Psoas muscle (tissue), 8 donors: ENCODE measurements around the gene PSMD7. TPM values are rescaled to one million over a fixed set of nuclear protein-coding genes. Genes with fewer than 3 reads are reported as not detected.
"Not testable (repeated sequence)": the region's sequence is repeated elsewhere in the genome, so short reads cannot be mapped to it uniquely, and the experiment has no call there.

Experiments
- ATAC-seq, 4 donors: fragments of 200-7000 bp; cut with Tn5 transposase; one replicate each; pipeline ENCODE4 v1.9.1; 2020; ENCODE audit warnings: moderate library complexity in 3 of 4, mild to moderate bottlenecking in 2 of 4
- DNase-seq, 2 donors: peaks; one replicate each; pipeline ENCODE4 v3.0.0-alpha.2; 2020
- H3K27ac ChIP-seq: fragments of 200-600 bp; one replicate; pipeline ENCODE4 v1.8.0; 2022
- H3K27me3 ChIP-seq, 3 donors: fragments of 200-600 bp in 1 of 3; one replicate each; pipeline versions ENCODE4 v1.6.1 to v1.8.0; 2013 to 2022; ENCODE audit warnings: low read length in 2 of 3, mild to moderate bottlenecking in 2 of 3, moderate library complexity in 1 of 3; ENCODE audit not compliant: insufficient read depth in 3 of 3
- H3K36me3 ChIP-seq, 2 donors: fragments of 200-600 bp in 1 of 2; one replicate each; pipeline versions ENCODE4 v1.6.1 to v1.8.0; 2013 to 2022; ENCODE audit warnings: low read depth in 1 of 2, mild to moderate bottlenecking in 1 of 2, moderate library complexity in 1 of 2; ENCODE audit not compliant: insufficient read depth in 1 of 2
- H3K4me1 ChIP-seq: fragments of 200-600 bp; one replicate; pipeline ENCODE4 v1.8.0; 2022
- H3K4me3 ChIP-seq: fragments of 200-600 bp; one replicate; pipeline ENCODE4 v1.8.0; 2022; ENCODE audit warnings: mild to moderate bottlenecking
- H3K9me3 ChIP-seq: fragments of 200-600 bp; one replicate; pipeline ENCODE4 v1.8.0; 2022
- CTCF ChIP-seq: fragments of 200-600 bp; IDR thresholded peaks from one replicate; pipeline ENCODE4 v1.8.0; 2022; ENCODE audit warnings: antibody characterized with exemption
- WGBS, 3 donors: extraction: QIAGEN DNeasy Blood & Tissue Kit; methylation state at CpG; one replicate each; pipeline versions ENCODE4 v1.1.6 to v1.1.7; 2013; 5-methylcytosine and 5-hydroxymethylcytosine counted together
- intact Hi-C, 2 donors: fragments of 100-400 bp; cut with DNase I; formaldehyde crosslinking; loops; one replicate each; pipeline versions ENCODE4 v1.11.0 to v1.14.2; 2022
- polyA plus RNA-seq, 3 donors: library from polyadenylated mRNA; stranded (reverse); fragments of 200-250 nt; gene quantifications; one replicate each; pipeline ENCODE4 v1.2.3, GENCODE V29; 2013
- total RNA-seq, 4 donors: library from RNA; stranded (reverse); fragmentation: NEBNext Ultra II Directional in 2 of 4; extraction: Animal tissue kit (Norgen Biotek cat#: 25700) in 2 of 4; gene quantifications; one replicate each; pipeline versions ENCODE4 v1.2.1 to v1.2.4, GENCODE V29; 2021 to 2023
- donor health status: healthy with polysubstance abuse.
- donor health status: DM: no; HTN: no; CAD: no; lungs with moderate emphysema.
- donor health status: Bipolar disorder and iron deficiency.
- donor health status: healthy.
- donor health status: DM: yes; HTN: yes; CAD: no.
- donor health status: DM: no; HTN: no; CAD: no.
- donor health status: DM: no; HTN: no; CAD: no.
- donor health status: DM: yes; HTN: yes; CAD: no.

Gene PSMD7
- total and polyA plus RNA-seq, 7 donors = 122 to 230 (median 201) TPM

GRCh38 chr16:74322301-74322710 lies 25.7 kb downstream of the PSMD7 start:
- no peaks in the 10 kb centered on the region for H3K27me3 ChIP-seq
- H3K36me3 ChIP-seq = peaks cover 2 to 27% of the 10 kb centered on the region in 2 donors
- no peaks in the 10 kb centered on the region for H3K9me3 ChIP-seq
- H3K27ac ChIP-seq = peak overlapping the region; percentile 11
- DNase-seq (no peak), ATAC-seq (peak; percentile 14 to 37 (median 26))
- no peak for TF ChIP-seq CTCF
- no peak overlapping the region for H3K4me3 ChIP-seq
- 67 to 75% (median 75%) methylated on average over 7 of the region's 7 CpGs for WGBS, 3 donors
- intact Hi-C loops = no loop called here
- peaks cover 10% of the 10 kb centered on the region for H3K4me1 ChIP-seq

DNA sequence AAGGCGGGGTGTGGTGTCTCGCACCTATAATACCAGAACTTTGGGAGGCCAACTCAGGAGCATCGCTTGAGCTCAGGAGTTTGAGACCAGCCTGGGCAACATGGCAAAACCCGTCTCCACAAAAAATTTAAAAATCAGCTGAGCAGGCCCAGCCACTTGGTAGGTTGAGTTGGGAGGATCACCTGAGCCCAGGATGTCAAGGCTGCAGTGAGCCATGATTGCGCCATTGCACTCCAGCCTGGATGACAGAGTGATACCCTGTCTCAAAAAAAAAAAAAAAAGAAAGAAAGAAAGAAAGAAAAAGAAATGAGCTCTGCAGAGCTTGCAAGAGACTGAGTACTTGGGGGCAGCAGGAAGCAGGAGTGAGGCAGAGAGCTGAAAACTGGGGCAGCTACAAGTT lies 28.2 kb downstream of the PSMD7 start:
- H3K27me3 ChIP-seq, intact Hi-C loops, H3K9me3 ChIP-seq, H3K4me1 ChIP-seq, H3K27ac ChIP-seq, H3K4me3 ChIP-seq, ATAC-seq, DNase-seq: not testable (repeated sequence)
- H3K36me3 ChIP-seq = peaks cover 5 to 40% of the 10 kb centered on the region in 2 donors
- 94 to 99% (median 97%) methylated on average over 5 of the region's 5 CpGs for WGBS, 3 donors

DNA sequence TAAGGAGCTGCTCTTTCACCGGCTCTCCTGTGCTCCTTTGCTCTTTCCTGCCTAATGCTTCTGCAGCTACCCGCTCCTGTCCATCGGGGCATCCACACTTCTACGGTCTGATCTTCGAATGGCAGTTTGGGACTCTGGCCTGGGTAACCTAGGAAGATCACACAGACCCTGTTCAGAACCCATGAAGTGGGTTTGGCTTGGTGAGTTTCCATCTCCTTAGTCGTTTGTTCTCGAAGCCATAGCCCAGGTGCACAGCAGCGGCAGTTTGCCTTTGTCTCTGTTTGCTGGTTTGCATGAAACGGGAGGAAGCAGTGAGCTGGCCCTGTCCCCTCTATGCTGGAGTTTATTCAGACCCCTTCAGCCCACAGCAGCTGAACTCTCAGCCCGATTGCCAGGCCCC lies 29.0 kb downstream of the PSMD7 start:
- no peak overlapping the region for H3K4me3 ChIP-seq
- no peaks in the 10 kb centered on the region for H3K9me3 ChIP-seq
- intact Hi-C loops = no loop called here
- 87 to 92% (median 89%) methylated on average over 10 of the region's 10 CpGs for WGBS, 3 donors
- H3K36me3 ChIP-seq = peaks cover 5 to 49% of the 10 kb centered on the region in 2 donors
- peaks cover 8% of the 10 kb centered on the region for H3K4me1 ChIP-seq
- H3K27me3 ChIP-seq = no peaks in the 10 kb centered on the region
- H3K27ac ChIP-seq = no peak overlapping the region
- ATAC-seq = no peak
- no peak for DNase-seq
- no peak for TF ChIP-seq CTCF

- H3K4me1 ChIP-seq, ATAC-seq, H3K27me3 ChIP-seq, H3K27ac ChIP-seq, intact Hi-C loops, DNase-seq, H3K9me3 ChIP-seq, H3K4me3 ChIP-seq: not testable (repeated sequence)
- H3K36me3 ChIP-seq = peaks cover 5 to 75% of the 10 kb centered on the region in 2 donors
- 95 to 97% (median 96%) methylated on average over 7 to 9 of the region's 9 CpGs for WGBS, 3 donors
Observed at GRCh38 chr16:74328346-74328745, 31.7 kb downstream of the PSMD7 start.

GRCh38 chr16:74332469-74332868 lies 35.9 kb downstream of the PSMD7 start:
- H3K4me3 ChIP-seq, ATAC-seq, intact Hi-C loops, H3K27me3 ChIP-seq, H3K27ac ChIP-seq, H3K4me1 ChIP-seq, H3K9me3 ChIP-seq, DNase-seq: not testable (repeated sequence)
- 82 to 88% (median 87%) methylated on average over 8 of the region's 8 CpGs for WGBS, 3 donors
- H3K36me3 ChIP-seq = peaks cover 7 to 65% of the 10 kb centered on the region in 2 donors

- H3K4me3 ChIP-seq, H3K27ac ChIP-seq, H3K9me3 ChIP-seq, intact Hi-C loops, H3K4me1 ChIP-seq, ATAC-seq, DNase-seq, H3K27me3 ChIP-seq: not testable (repeated sequence)
- 96 to 100% (median 96%) methylated on average over 2 of the region's 3 CpGs for WGBS, 3 donors
- peaks cover 5 to 46% of the 10 kb centered on the region in 2 donors for H3K36me3 ChIP-seq
Observed at GRCh38 chr16:74337506-74337905, 40.9 kb downstream of the PSMD7 start.

DNA sequence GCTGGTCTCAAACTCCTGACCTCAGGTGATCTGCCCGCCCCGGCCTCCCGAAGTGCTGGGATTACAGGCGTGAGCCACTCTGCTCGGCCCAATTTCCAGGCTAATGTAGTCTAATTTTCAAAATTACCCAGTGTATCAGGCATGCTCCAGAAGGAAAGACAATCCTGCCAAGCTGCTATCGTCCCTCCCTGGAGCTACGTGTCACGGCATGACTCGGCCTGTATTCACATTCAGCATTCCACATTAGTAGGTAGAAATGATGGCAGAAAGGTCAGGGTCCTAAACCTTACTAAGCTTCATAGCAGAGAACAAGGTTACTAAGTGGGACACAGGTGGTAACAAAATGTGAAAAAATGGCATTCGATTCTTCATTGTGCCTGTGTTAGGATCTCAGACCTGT lies 42.6 kb downstream of the PSMD7 start:
- H3K9me3 ChIP-seq, intact Hi-C loops, ATAC-seq, H3K4me3 ChIP-seq, DNase-seq, H3K27ac ChIP-seq, H3K4me1 ChIP-seq, H3K27me3 ChIP-seq: not testable (repeated sequence)
- peaks cover 6 to 48% of the 10 kb centered on the region in 2 donors for H3K36me3 ChIP-seq
- 90 to 93% (median 91%) methylated on average over 10 of the region's 10 CpGs for WGBS, 3 donors

DNA sequence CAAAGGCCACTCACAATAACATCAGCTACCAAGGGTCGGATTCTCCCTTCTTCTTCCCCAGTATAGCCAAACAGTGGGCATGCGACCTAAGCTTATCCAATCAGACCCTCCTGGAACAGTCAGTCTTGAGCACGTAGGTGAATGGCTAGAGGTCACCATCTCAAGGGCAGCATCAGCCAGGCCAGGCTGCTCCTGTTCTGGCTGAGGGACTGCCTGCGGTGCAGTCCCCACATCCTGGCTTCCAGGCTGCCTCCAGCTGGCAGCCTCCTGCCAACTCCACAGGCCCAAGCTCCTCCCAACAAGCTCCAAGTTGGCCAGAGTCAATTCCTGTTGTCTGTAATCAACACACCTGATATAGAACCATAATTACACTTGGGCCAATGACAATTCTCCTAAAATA lies 56.4 kb downstream of the PSMD7 start:
- H3K4me3 ChIP-seq, intact Hi-C loops, H3K9me3 ChIP-seq, H3K27ac ChIP-seq, H3K4me1 ChIP-seq, H3K27me3 ChIP-seq, DNase-seq: not testable (repeated sequence)
- WGBS, 3 donors = 53 to 66% (median 65%) methylated on average over 3 to 4 of the region's 4 CpGs
- H3K36me3 ChIP-seq = peaks cover 0 to 45% of the 10 kb centered on the region in 2 donors
- ATAC-seq = peak; percentile 32 to 77 (median 47)
